Kidney epithelial cell (primary cell): Measurements from ENCODE around the gene OR6P1. TPM values are rescaled to one million over a fixed set of nuclear protein-coding genes. Genes with fewer than 3 reads are reported as not detected.

Experiments used
- DNase-seq: peaks from one replicate; pipeline ENCODE4 v3.0.0-alpha.2; 2010; ENCODE audit warnings: low read depth
- H3K27me3 ChIP-seq: 2 replicates; pipeline ENCODE4 v1.6.0; 2011; ENCODE audit warnings: low read length; ENCODE audit not compliant: control insufficient read depth, insufficient read depth
- H3K36me3 ChIP-seq: 2 replicates; pipeline ENCODE4 v1.5.1; 2011; ENCODE audit warnings: low read length; ENCODE audit not compliant: control insufficient read depth, insufficient read depth
- H3K4me3 ChIP-seq: 2 replicates; pipeline ENCODE4 v1.5.1; 2011; ENCODE audit warnings: low read depth, mild to moderate bottlenecking, control low read depth, low read length
- CTCF ChIP-seq: IDR thresholded peaks from 2 replicates; pipeline ENCODE4 v1.5.1; 2011; ENCODE audit warnings: mild to moderate bottlenecking, moderate library complexity, low read length, control low read depth, inconsistent platforms; ENCODE audit not compliant: insufficient read depth, poor library complexity, severe bottlenecking
- total RNA-seq: library from RNA; depleted of rRNA; stranded (reverse); fragments of >200 nt; gene quantifications from 2 replicates; pipeline ENCODE4 v1.2.3, GENCODE V29; 2015

The OR6P1 gene
- total RNA-seq, 1 donor from 2014 or later, result not detected

GRCh38 chr1:158586942-158587341 is 16.6 kb upstream of the OR6P1 start:
- DNase-seq, result no peak
- H3K4me3 ChIP-seq, result no peak overlapping the region
- no peaks in the 10 kb centered on the region for H3K36me3 ChIP-seq
- no peak for TF ChIP-seq CTCF
- H3K27me3 ChIP-seq, result no peaks in the 10 kb centered on the region

DNA sequence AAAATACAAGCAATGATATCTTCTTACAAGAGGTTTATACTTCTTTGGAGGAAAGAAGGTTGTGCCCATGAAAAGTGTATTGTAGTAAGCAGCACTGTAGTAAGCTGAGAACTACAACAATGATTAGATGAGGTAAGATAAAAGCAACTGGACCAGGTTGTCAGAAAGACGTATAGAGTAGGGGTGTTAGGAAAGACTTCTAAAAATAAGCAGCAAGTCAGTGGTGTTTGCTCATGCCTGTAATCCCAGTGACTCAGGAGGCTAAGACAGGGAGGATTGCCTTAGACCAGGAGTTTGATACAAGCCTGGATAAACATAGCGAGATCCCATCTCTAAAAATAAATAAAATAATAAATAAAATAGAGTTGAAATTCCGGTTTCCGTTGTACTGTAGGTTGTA is 13.6 kb upstream of the OR6P1 start:
- Histone ChIP-seq H3K27me3 (no peaks in the 10 kb centered on the region), H3K36me3 (no peaks in the 10 kb centered on the region), H3K4me3 (no peak overlapping the region)
- DNase-seq, result no peak
- no peak for TF ChIP-seq CTCF

GRCh38 chr1:158579733-158580132 is 9.4 kb upstream of the OR6P1 start, which contains the start of gene OR10X1:
Gene OR10X1 (minus strand): TSS chr1:158579899. CDS start chr1:158579899, 0 bp downstream.
- no peak for DNase-seq
- no peak for TF ChIP-seq CTCF
- no peaks in the 10 kb centered on the region for H3K36me3 ChIP-seq
- no peak within 1 kb of the TSS for H3K4me3 ChIP-seq
- no peaks in the 10 kb centered on the region for H3K27me3 ChIP-seq

DNA sequence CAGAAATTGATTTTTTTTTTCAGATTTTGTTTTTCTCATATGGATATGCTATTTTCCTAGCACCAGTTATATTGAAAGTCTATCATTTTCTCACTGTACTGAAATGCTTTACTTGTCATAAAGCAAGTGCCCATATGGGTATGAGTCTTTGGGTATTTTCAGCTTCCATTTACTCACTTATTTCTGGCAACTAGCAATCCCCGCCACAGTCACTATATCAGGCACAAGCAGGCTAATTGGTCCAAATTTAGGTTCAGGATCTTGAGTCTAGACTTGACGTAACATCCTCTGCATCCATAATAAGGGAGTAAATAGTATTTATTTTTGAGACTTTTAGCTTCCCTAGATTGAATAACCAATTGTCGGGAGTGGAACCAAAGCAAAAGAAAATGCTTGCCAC is 7.2 kb upstream of the OR6P1 start:
- Histone ChIP-seq H3K27me3 (no peaks in the 10 kb centered on the region), H3K36me3 (no peaks in the 10 kb centered on the region), H3K4me3 (no peak overlapping the region)
- DNase-seq, result no peak
- TF ChIP-seq CTCF, result no peak

DNA sequence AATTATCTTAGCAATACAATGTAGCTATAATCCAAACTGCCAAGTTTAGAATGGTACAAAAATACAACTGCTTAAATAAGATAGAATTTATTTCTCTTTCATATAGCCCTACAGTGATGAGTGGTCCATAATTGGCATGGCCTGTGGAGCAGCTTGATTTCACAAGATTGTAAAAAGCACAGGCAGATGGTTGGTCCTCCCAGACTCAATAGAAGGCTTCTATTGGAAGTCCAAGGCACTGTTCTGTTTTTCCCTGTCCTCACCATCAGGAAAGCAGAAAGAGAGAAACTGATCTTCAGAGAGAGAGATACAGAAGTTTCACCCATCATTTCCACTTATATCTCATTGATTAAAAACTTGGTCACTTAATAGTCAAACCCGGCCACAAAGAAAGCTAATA is 1.8 kb upstream of the OR6P1 start:
- no peak overlapping the region for H3K4me3 ChIP-seq
- no peaks in the 10 kb centered on the region for H3K27me3 ChIP-seq
- DNase-seq, result no peak
- TF ChIP-seq CTCF, result no peak
- H3K36me3 ChIP-seq, result no peaks in the 10 kb centered on the region

GRCh38 chr1:158564608-158565007 is 5.8 kb downstream of the OR6P1 start:
- Histone ChIP-seq H3K36me3 (no peaks in the 10 kb centered on the region), H3K27me3 (no peaks in the 10 kb centered on the region), H3K4me3 (no peak overlapping the region)
- no peak for DNase-seq
- TF ChIP-seq CTCF, result no peak
